ENCODE data around the gene REN.

- TF ChIP-seq CTCF (conservative IDR thresholded peaks at IDR 0.05; ENCODE audit: low read length) (no peak), EZH2phosphoT487 (IDR thresholded peaks at IDR 0.05; ENCODE audit: borderline replicate concordance) (no peak)
These were observed 11.4 kb downstream of the REN start for GRCh38 chr1:204154568-204155255.

Data from Loucy (cell line).